ENCODE results near the gene HNMT. TPM values are rescaled to one million over a fixed set of nuclear protein-coding genes. Genes with fewer than 3 reads are reported as not detected.

The HNMT gene
- total and polyA plus RNA-seq, 2 of the 8 experiments (the other 6 are each of a cell fraction or from before 2014, with no cell fraction given): 1.6 to 3.6 TPM

GRCh38 chr2:137925599-137925998 lies 38.7 kb upstream of the HNMT start:
- DNase-seq (ENCODE audit: low read depth in 1 of 2, low spot score in 2 of 2) (no peak), FAIRE-seq (no peak)
- CTCF ChIA-PET (ENCODE audit: partially characterized antibody): no interaction called here
- no peak overlapping the region for H2AFZ ChIP-seq (ENCODE audit: low read length)
- H2BK5ac ChIP-seq (ENCODE audit: low read depth, low read length): no peak overlapping the region
- no peaks in the 10 kb centered on the region for H3K79me2 ChIP-seq (ENCODE audit: control insufficient read depth in 1 of 2, insufficient read depth in 2 of 2, low read length in 2 of 2)
- no peaks in the 10 kb centered on the region for H3K36me3 ChIP-seq (ENCODE audit: control insufficient read depth in 2 of 4, insufficient read depth in 4 of 4, low read length in 3 of 4)
- no peaks in the 10 kb centered on the region for H3K4me1 ChIP-seq (replicated peaks in 1 of 4; ENCODE audit: control insufficient read depth in 3 of 4, insufficient read depth in 4 of 4, low read length in 3 of 4)
- 86% methylated on average over 2 of the region's 2 CpGs; no CpG with 5 or more reads in 1 of the 2 experiments for WGBS, 2 experiments (ENCODE audit: extremely low coverage in 1 of 2, insufficient coverage in 1 of 2, insufficient read length in 1 of 2, insufficient replicate concordance in 2 of 2, low coverage in 1 of 2, low lambda C conversion rate in 2 of 2, missing lambda C conversion rate in 1 of 2)
- no peak overlapping the region for H2BK12ac ChIP-seq (ENCODE audit: low read depth, low read length)
- no peaks in the 10 kb centered on the region for H4K20me1 ChIP-seq (replicated peaks in 1 of 2; ENCODE audit: control insufficient read depth in 1 of 2, insufficient read depth in 2 of 2, low read length in 2 of 2)
- H4K8ac ChIP-seq (ENCODE audit: extremely low read depth, insufficient read depth, low read length): no peak overlapping the region
- no peak overlapping the region for H3K27ac ChIP-seq (ENCODE audit: low read depth, low read length)
- H3K23me2 ChIP-seq (ENCODE audit: low read depth, low read length): no peaks in the 10 kb centered on the region
- no peak overlapping the region for H2BK15ac ChIP-seq (ENCODE audit: low read length)
- no peak overlapping the region for H3K18ac ChIP-seq (ENCODE audit: extremely low read depth, low read length)
- H4K5ac ChIP-seq (ENCODE audit: insufficient read length, low read depth, low read length): no peak overlapping the region
- H3K23ac ChIP-seq (ENCODE audit: insufficient read length): no peak overlapping the region
- H2BK120ac ChIP-seq (replicated peaks; ENCODE audit: low read depth, low read length): no peak overlapping the region
- no peak overlapping the region for H3K56ac ChIP-seq (replicated peaks; ENCODE audit: insufficient read length, low read depth, low read length)
- H3K9ac ChIP-seq (replicated peaks in 1 of 4; ENCODE audit: extremely low read depth in 1 of 4, low read depth in 3 of 4, low read length in 3 of 4): no peak overlapping the region
- H4K91ac ChIP-seq (replicated peaks; ENCODE audit: insufficient read length, low read length): no peak overlapping the region
- no peak overlapping the region for H2AK5ac ChIP-seq (ENCODE audit: low read depth, low read length)
- no peak overlapping the region for H2BK20ac ChIP-seq (ENCODE audit: low read length)
- no peak overlapping the region for H3K14ac ChIP-seq (ENCODE audit: insufficient read length)
- H3K4me2 ChIP-seq (ENCODE audit: insufficient read depth in 1 of 2, low read depth in 2 of 2, low read length in 2 of 2): no peak overlapping the region
- no peak overlapping the region for H3K4ac ChIP-seq (replicated peaks; ENCODE audit: insufficient read length, low read depth, low read length)
- POLR2A ChIA-PET (ENCODE audit: partially characterized antibody): no interaction called here
- H3K79me1 ChIP-seq (ENCODE audit: low read depth, low read length): no peaks in the 10 kb centered on the region
- H3K4me3 ChIP-seq (ENCODE audit: extremely low read depth in 1 of 4, insufficient read depth in 2 of 4, low read depth in 3 of 4, low read length in 4 of 4): no peak overlapping the region
- H3K9me3 ChIP-seq (ENCODE audit: insufficient read depth in 2 of 2, low read depth in 1 of 2, low read length in 1 of 2): no peaks in the 10 kb centered on the region
- H3K27me3 ChIP-seq (replicated peaks in 1 of 4; ENCODE audit: control insufficient read depth in 3 of 4, extremely low read depth in 1 of 4, insufficient read depth in 3 of 4, low read length in 3 of 4): no peaks in the 10 kb centered on the region
- TF ChIP-seq RNF2 (IDR thresholded peaks at IDR 0.05; ENCODE audit: borderline replicate concordance, low read depth, low read length, missing control alignments, poor library complexity, severe bottlenecking) (no peak), KDM4A (IDR thresholded peaks at IDR 0.05; ENCODE audit: low read depth, low read length, severe bottlenecking) (no peak), NANOG (IDR thresholded peaks at IDR 0.05; ENCODE audit: insufficient read depth, low read depth, low read length, poor library complexity, severe bottlenecking) (no peak), E2F6 (IDR thresholded peaks at IDR 0.05) (no peak)
